GM12878 (cell line): ENCODE data around the gene GSG1L. TPM values are rescaled to one million over a fixed set of nuclear protein-coding genes. Genes with fewer than 3 reads are reported as not detected.

Experiments
- IKZF2 ChIP-seq, 2 experiments: fragments of 450-650 bp; IDR thresholded peaks; 2 replicates each; pipeline ENCODE4 v1.6.1; 2017; ENCODE audit warnings: mild to moderate bottlenecking in 2 of 2, moderate library complexity in 2 of 2
- IRF3 ChIP-seq: fragments of 450-650 bp; IDR thresholded peaks from 2 replicates; pipeline ENCODE4 v1.6.1; 2014; ENCODE audit warnings: mild to moderate bottlenecking
- NR2C1 ChIP-seq: fragments of 450-650 bp; IDR thresholded peaks from 2 replicates; pipeline ENCODE4 v1.6.1; 2017; ENCODE audit warnings: antibody characterized with exemption, mild to moderate bottlenecking, moderate library complexity
- NR2F1 ChIP-seq: fragments of 450-650 bp; conservative IDR thresholded peaks from 2 replicates; pipeline ENCODE4 v1.6.1; 2017; ENCODE audit warnings: mild to moderate bottlenecking
- RB1 ChIP-seq: fragments of 450-650 bp; formaldehyde crosslinking; IDR thresholded peaks from 2 replicates; pipeline ENCODE4 v1.6.1; 2017; ENCODE audit warnings: mild to moderate bottlenecking, borderline replicate concordance
- RELB ChIP-seq: fragments of 450-650 bp; IDR thresholded peaks from 2 replicates; pipeline ENCODE4 v1.6.1; 2017; ENCODE audit warnings: low read depth, mild to moderate bottlenecking, moderate library complexity
- SMC3 ChIP-seq: IDR thresholded peaks from 2 replicates; pipeline ENCODE4 v1.6.1; 2011; ENCODE audit warnings: low read length, improper control_type of control experiment, borderline replicate concordance
- SUZ12 ChIP-seq: fragments of 200-600 bp; sonication (generic); IDR thresholded peaks from one replicate; pipeline ENCODE4 v1.6.1; 2018; ENCODE audit warnings: antibody characterized with exemption, mild to moderate bottlenecking; ENCODE audit not compliant: unreplicated experiment
- ZNF622 ChIP-seq: fragments of 450-650 bp; IDR thresholded peaks from 2 replicates; pipeline ENCODE4 v1.6.1; 2017; ENCODE audit warnings: mild to moderate bottlenecking, inconsistent platforms
- polyA plus RNA-seq, 11 experiments: library from polyadenylated mRNA; depleted of rRNA in 4 of 11; unstranded in 6 of 11; stranded (reverse) in 5 of 11; fragments of >200 nt; fragmentation: Nextera tagmentation in 4 of 11; fragmentation: Illumina TruSeq in 1 of 11; extraction: Ambion mirVana in 4 of 11; extraction: Trizol in 1 of 11; gene quantifications; 1 replicate in 1 of 11; 2 replicates in 10 of 11; pipeline versions ENCODE4 v1.2.1 to v1.2.3, GENCODE V29; 2011 to 2016; ENCODE audit warnings: inconsistent platforms in 2 of 11, missing spikeins in 2 of 11, low read depth in 1 of 11
- total RNA-seq, 4 experiments: library from RNA; depleted of rRNA in 3 of 4; stranded (reverse); fragments of >200 nt in 3 of 4; fragmentation: Illumina TruSeq in 1 of 4; extraction: Trizol in 1 of 4; gene quantifications; 2 replicates each; pipeline versions ENCODE4 v1.2.1 to v1.2.3, GENCODE V29; 2013 to 2021
- TF ChIP-seq, protein P1 (sequence below): fragments of 450-650 bp; IDR thresholded peaks from 2 replicates; pipeline ENCODE4 v1.6.1; 2017; ENCODE audit warnings: antibody characterized with exemption, mild to moderate bottlenecking, moderate library complexity

GSG1L gene
- total and polyA plus RNA-seq, 10 of the 15 experiments (the other 5 are each of a cell fraction or from before 2014, with no cell fraction given): not detected

- TF ChIP-seq, protein P1, sequence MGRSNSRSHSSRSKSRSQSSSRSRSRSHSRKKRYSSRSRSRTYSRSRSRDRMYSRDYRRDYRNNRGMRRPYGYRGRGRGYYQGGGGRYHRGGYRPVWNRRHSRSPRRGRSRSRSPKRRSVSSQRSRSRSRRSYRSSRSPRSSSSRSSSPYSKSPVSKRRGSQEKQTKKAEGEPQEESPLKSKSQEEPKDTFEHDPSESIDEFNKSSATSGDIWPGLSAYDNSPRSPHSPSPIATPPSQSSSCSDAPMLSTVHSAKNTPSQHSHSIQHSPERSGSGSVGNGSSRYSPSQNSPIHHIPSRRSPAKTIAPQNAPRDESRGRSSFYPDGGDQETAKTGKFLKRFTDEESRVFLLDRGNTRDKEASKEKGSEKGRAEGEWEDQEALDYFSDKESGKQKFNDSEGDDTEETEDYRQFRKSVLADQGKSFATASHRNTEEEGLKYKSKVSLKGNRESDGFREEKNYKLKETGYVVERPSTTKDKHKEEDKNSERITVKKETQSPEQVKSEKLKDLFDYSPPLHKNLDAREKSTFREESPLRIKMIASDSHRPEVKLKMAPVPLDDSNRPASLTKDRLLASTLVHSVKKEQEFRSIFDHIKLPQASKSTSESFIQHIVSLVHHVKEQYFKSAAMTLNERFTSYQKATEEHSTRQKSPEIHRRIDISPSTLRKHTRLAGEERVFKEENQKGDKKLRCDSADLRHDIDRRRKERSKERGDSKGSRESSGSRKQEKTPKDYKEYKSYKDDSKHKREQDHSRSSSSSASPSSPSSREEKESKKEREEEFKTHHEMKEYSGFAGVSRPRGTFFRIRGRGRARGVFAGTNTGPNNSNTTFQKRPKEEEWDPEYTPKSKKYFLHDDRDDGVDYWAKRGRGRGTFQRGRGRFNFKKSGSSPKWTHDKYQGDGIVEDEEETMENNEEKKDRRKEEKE: no peak
- TF ChIP-seq NR2F1 (no peak), NR2C1 (no peak), SMC3 (no peak), RB1 (no peak), RELB (no peak), SUZ12 (no peak), IRF3 (no peak), IKZF2 (IDR thresholded peaks at IDR 0.05) (no peak), ZNF622 (no peak)
Observed at GRCh38 chr16:27754788-27755690, 308.5 kb downstream of the GSG1L start (continued).
